Measurements from ENCODE around the gene CDC42EP4.

- TF ChIP-seq CTCF (IDR thresholded peaks at IDR 0.05): no peak
- no peak for TF ChIP-seq POLR2A (IDR thresholded peaks at IDR 0.05)
These were observed 62.1 kb downstream of the CDC42EP4 start for GRCh38 chr17:73249700-73250099.
